Spleen (tissue), 11 donors: ENCODE measurements around the gene MAPK7. TPM values are rescaled to one million over a fixed set of nuclear protein-coding genes. Genes with fewer than 3 reads are reported as not detected.
A peak's percentile ranks its signal among the peaks of the same experiment; 100 is the strongest.

Source experiments
- DNase-seq: peaks from one replicate; pipeline ENCODE4 v3.0.0-alpha.2; 2020
- H3K27ac ChIP-seq, 8 donors: fragments of 200-600 bp; sonication (generic) in 7 of 8; 1 replicate in 4 of 8; 2 replicates in 4 of 8; pipeline versions ENCODE4 v1.5.0 to v1.8.0; 2016 to 2021; ENCODE audit warnings: inconsistent platforms in 4 of 8, mild to moderate bottlenecking in 4 of 8, moderate library complexity in 1 of 8
- H3K27me3 ChIP-seq, 7 donors: fragments of 200-600 bp; sonication (generic) in 6 of 7; replicated peaks in 1 of 7; 1 replicate in 4 of 7; 2 replicates in 3 of 7; pipeline versions ENCODE4 v1.5.0 to v1.8.0; 2016 to 2021; ENCODE audit warnings: inconsistent platforms in 3 of 7, mild to moderate bottlenecking in 1 of 7
- H3K36me3 ChIP-seq, 6 donors: fragments of 200-600 bp; sonication (generic) in 5 of 6; 1 replicate in 4 of 6; 2 replicates in 2 of 6; pipeline versions ENCODE4 v1.5.0 to v1.8.0; 2016 to 2021; ENCODE audit warnings: inconsistent platforms in 2 of 6
- H3K4me1 ChIP-seq, 6 donors: fragments of 200-600 bp; sonication (generic) in 5 of 6; 1 replicate in 3 of 6; 2 replicates in 3 of 6; pipeline versions ENCODE4 v1.5.0 to v1.8.0; 2016 to 2021; ENCODE audit warnings: inconsistent platforms in 3 of 6
- H3K4me3 ChIP-seq, 8 donors: fragments of 200-600 bp; sonication (generic) in 7 of 8; 1 replicate in 4 of 8; 2 replicates in 4 of 8; pipeline versions ENCODE4 v1.5.0 to v1.8.0; 2016 to 2021; ENCODE audit warnings: inconsistent platforms in 4 of 8, mild to moderate bottlenecking in 4 of 8, moderate library complexity in 2 of 8
- H3K9me3 ChIP-seq, 8 donors: fragments of 200-600 bp; sonication (generic) in 7 of 8; 1 replicate in 4 of 8; 2 replicates in 4 of 8; pipeline versions ENCODE4 v1.5.0 to v1.8.0; 2016 to 2021; ENCODE audit warnings: inconsistent platforms in 4 of 8
- CTCF ChIP-seq, 11 experiments: fragments of 200-600 bp in 7 of 11; fragments of 450-650 bp in 4 of 11; sonication (generic) in 4 of 11; IDR thresholded peaks in 8 of 11; conservative IDR thresholded peaks in 3 of 11; 1 replicate in 7 of 11; 2 replicates in 4 of 11; pipeline versions ENCODE4 v1.4.0 to v1.8.0; 2016 to 2021; ENCODE audit warnings: antibody characterized with exemption in 11 of 11, inconsistent platforms in 4 of 11, mild to moderate bottlenecking in 1 of 11
- POLR2A ChIP-seq, 3 donors: fragments of 450-650 bp; IDR thresholded peaks; one replicate each; pipeline ENCODE4 v1.5.1; 2017; ENCODE audit warnings: antibody characterized with exemption in 3 of 3, mild to moderate bottlenecking in 1 of 3
- POLR2AphosphoS5 ChIP-seq, 3 donors: sonication (generic); formaldehyde crosslinking; IDR thresholded peaks; one replicate each; pipeline ENCODE4 v1.5.1; 2017; ENCODE audit warnings: antibody characterized with exemption in 3 of 3
- WGBS, 5 donors: extraction: QIAGEN DNeasy Blood & Tissue Kit in 3 of 5; methylation state at CpG; one replicate each; pipeline versions ENCODE4 v1.1.5 to v1.1.7; 2013 to 2018; 5-methylcytosine and 5-hydroxymethylcytosine counted together
- intact Hi-C: fragments of 100-400 bp; cut with DNase I; formaldehyde crosslinking; loops from one replicate; pipeline ENCODE4 v1.15.0; 2023; ENCODE audit warnings: low total_unique reads
- polyA plus RNA-seq, 3 donors: library from polyadenylated mRNA; stranded (reverse); fragments of 200-250 nt; gene quantifications; one replicate each; pipeline ENCODE4 v1.2.1, GENCODE V29; 2013
- total RNA-seq, 7 donors: library from RNA; depleted of rRNA in 3 of 7; stranded (reverse); fragments of >200 nt in 3 of 7; fragmentation: NEBNext Ultra II Directional in 4 of 7; extraction: Animal tissue kit (Norgen Biotek cat#: 25700) in 4 of 7; gene quantifications; one replicate each; pipeline versions ENCODE4 v1.1.0 to v1.2.1, GENCODE V29; 2016 to 2021
- donor health status: healthy with polysubstance abuse.
- donor health status: DM: no; HTN: no; CAD: no; lungs with moderate emphysema.
- donor health status: DM: no; HTN: no; CAD: no.
- donor health status: Bipolar disorder and iron deficiency.
- donor health status: healthy.
- donor health status: DM: no; HTN: no; CAD: no.
- donor health status: DM: yes; HTN: yes; CAD: no.

Gene MAPK7
- total and polyA plus RNA-seq, 10 donors, result 5.7 to 56.2 (median 30.3) TPM

DNA sequence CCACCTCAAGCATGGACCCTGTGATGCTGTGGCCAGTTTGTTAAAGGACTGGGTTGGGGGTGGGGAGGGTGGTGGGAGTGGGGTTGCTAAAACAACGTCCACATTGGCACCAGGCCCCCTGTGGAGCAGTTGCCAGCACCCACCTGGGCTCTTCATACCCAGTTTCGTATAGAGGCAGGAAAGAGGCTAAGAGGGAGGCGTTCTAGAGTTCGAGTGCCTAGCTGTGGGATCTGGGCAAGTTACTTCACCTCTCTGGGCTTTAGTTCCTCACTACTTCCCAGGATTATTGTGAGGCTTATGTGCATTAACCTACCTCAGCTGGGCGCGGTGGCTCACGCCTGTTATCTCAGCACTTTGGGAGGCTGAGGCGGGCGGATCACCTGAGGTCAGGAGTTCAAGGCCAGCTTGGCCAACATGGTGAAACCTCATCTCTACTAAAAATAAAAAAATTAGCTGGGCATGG, 7.3 kb downstream of the MAPK7 start:
- Histone ChIP-seq H3K27me3 (peaks cover 0 to 9% (median 0%) of the 10 kb centered on the region in 7 donors), H3K4me1 (peaks cover 3 to 91% (median 44%) of the 10 kb centered on the region in 6 donors), H3K9me3 (no peaks in the 10 kb centered on the region), H3K4me3 (no peak overlapping the region), H3K36me3 (peaks cover 4 to 57% (median 41%) of the 10 kb centered on the region in 6 donors), H3K27ac (peak overlapping the region in 7 of 8 donors; percentile 64 to 83 (median 73))
- TF ChIP-seq POLR2A (IDR thresholded peaks at IDR 0.05), result no peak
- TF ChIP-seq CTCF (IDR thresholded peaks at IDR 0.05 in 8 of 11, conservative IDR thresholded peaks at IDR 0.05 in 3 of 11), result no peak
- no peak for TF ChIP-seq POLR2AphosphoS5 (IDR thresholded peaks at IDR 0.05)
- peak; percentile 52 for DNase-seq
- intact Hi-C loops, result no loop called here
- 79 to 91% (median 84%) methylated on average over 9 of the region's 9 CpGs for WGBS, 5 donors

DNA sequence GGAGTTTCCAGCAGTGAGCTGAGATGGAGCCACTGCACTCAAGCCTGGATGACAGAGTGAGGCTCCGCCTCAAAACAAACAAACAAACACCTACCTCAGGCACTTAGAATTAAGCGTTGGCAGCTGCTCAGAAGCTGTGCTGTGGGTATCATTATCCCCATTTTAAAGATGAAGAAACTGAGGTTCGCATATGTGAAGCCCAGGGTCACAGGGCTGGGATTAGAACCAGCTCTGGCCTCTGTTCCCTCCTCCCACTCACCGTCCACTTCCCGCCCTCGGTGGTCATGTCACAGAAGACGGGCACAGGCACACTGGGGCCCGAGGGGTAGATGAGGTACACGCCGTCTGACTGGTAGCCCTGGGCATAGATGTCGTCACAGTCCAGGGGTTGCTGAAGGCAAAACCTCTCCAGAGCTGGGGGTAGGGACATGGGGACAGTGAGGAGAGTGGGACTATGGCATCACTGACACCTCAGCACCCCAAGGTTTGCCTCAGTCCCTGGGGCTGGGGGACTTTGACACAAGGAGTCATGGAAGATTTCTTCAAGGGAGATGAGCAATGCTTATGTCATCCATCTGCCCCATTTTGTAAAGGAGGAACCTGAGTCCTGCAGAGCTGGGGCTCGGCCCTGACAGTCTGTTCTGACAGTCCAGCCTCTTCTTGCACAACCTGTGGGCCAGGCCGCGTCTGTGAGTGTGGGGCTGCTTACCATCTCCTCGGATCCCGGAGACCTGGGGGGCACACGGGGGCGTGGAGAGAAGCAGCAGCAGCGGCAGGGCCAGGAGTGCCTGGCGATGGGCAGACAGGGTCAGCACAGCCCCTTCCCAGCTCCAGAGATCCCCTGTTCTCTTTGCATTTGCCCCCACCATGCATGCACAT, 8.0 kb downstream of the MAPK7 start:
- H3K27me3 ChIP-seq, result peaks cover 0 to 9% (median 0%) of the 10 kb centered on the region in 7 donors
- H3K4me1 ChIP-seq, result peaks cover 3 to 84% (median 41%) of the 10 kb centered on the region in 6 donors
- intact Hi-C loops, result no loop called here
- H3K27ac ChIP-seq, result peak overlapping the region in 7 of 8 donors; percentile 64 to 83 (median 73)
- no peak overlapping the region for H3K4me3 ChIP-seq
- DNase-seq, result peak; percentile 90
- TF ChIP-seq POLR2AphosphoS5 (IDR thresholded peaks at IDR 0.05), result peak in 2 of 3 donors; percentile 39 to 69
- no peak for TF ChIP-seq CTCF (IDR thresholded peaks at IDR 0.05 in 8 of 11, conservative IDR thresholded peaks at IDR 0.05 in 3 of 11)
- no peak for TF ChIP-seq POLR2A (IDR thresholded peaks at IDR 0.05)
- 43 to 57% (median 53%) methylated on average over 20 of the region's 20 CpGs for WGBS, 5 donors
- H3K36me3 ChIP-seq, result peaks cover 2 to 50% (median 34%) of the 10 kb centered on the region in 6 donors
- no peaks in the 10 kb centered on the region for H3K9me3 ChIP-seq

DNA sequence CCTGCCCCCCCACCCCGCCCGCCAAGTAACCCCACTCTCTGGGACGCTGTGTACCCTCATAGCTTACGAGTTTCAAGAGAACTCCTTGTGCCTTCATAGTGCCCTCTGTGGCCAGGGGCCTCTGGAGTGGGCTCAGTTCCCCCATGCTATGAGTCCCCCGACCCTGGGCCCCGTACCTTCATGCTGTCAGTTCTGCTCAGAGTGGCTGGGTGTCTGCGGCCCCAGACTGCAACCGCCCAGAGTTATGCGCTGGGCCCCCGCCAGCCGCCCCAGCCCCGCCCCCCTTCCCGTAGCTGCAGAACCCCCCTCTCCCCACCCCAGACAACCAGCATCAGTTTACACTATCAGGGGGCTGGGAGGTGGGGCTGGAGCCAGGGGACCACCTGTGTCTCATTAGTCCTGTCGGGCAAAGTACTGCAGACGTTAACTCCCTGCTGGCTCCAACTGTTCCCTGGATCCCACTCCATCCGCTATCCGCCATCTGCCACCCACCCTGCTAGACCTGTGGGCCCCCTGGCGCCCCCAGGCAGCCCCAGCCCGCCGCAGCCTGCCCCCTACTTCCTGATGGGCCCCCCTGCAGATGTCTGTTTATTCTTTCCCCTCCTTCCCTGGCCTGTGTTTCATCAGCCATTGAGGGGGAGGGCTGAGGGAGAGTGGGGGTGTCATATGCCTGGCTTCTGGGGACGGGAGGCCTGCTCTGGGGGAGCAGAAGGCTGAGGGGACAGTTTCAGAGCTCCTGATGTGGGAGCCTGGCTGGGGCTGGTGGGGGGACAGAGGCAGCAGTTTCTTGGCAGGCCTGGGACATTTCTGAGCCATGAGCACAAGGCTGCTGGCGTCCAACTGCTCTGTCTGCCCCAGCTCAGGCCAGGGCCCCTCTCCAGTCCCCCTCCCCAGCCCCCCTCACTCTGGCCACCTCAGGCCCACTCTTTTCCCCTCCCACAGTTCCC, 8.9 kb downstream of the MAPK7 start, which contains the start of gene MFAP4:
Gene MFAP4, minus strand, starts transcription at position 217 of the 947 bp plus-strand sequence. Its CDS starts 35 bp downstream, at position 182.
- Histone ChIP-seq H3K27me3 (peaks cover 0 to 9% (median 0%) of the 10 kb centered on the region in 7 donors), H3K36me3 (peaks cover 0 to 40% (median 25%) of the 10 kb centered on the region in 6 donors), H3K4me1 (peaks cover 3 to 86% (median 45%) of the 10 kb centered on the region in 6 donors), H3K4me3 (no peak within 1 kb of the TSS), H3K27ac (peak within 1 kb of the TSS in 7 of 8 donors; percentile 64 to 83 (median 73)), H3K9me3 (no peaks in the 10 kb centered on the region)
- DNase-seq, result peak; percentile 64
- TF ChIP-seq POLR2AphosphoS5 (IDR thresholded peaks at IDR 0.05) (no peak), CTCF (IDR thresholded peaks at IDR 0.05 in 8 of 11, conservative IDR thresholded peaks at IDR 0.05 in 3 of 11) (no peak), POLR2A (IDR thresholded peaks at IDR 0.05) (no peak)
- 14 to 19% (median 16%) methylated on average over 14 to 22 of the region's 22 CpGs for WGBS, 5 donors
- intact Hi-C loops, result no loop called here
